Hematopoietic multipotent progenitor cell (in vitro differentiated cells): Measurements from ENCODE around the gene FUZ. TPM values are rescaled to one million over a fixed set of nuclear protein-coding genes. Genes with fewer than 3 reads are reported as not detected.
A peak's percentile ranks its signal among the peaks of the same experiment; 100 is the strongest.

Source experiments
- DNase-seq, 3 donors: peaks; one replicate each; pipeline ENCODE4 v3.0.0-alpha.2; 2011 to 2015; ENCODE audit warnings: low read depth in 2 of 3, low spot score in 2 of 3
- total RNA-seq: library from RNA; depleted of rRNA; stranded (reverse); fragments of >200 nt; gene quantifications from one replicate; pipeline ENCODE4 v1.2.3, GENCODE V29; 2012

The FUZ gene
- 40.1 TPM for total RNA-seq

- peak; percentile 84 to 99 (median 98) for DNase-seq
These were observed at the start of gene FUZ for GRCh38 chr19:49812997-49813861. TSS of gene FUZ (minus strand) at chr19:49813292. CDS start at chr19:49813106, 186 bp downstream.

GRCh38 chr19:49862391-49863253, 49.5 kb upstream of the FUZ start:
- DNase-seq, result peak in 1 of 3 donors; percentile 31

- no peak for DNase-seq
These were observed 48.7 kb upstream of the FUZ start for GRCh38 chr19:49861541-49862378.

- no peak for DNase-seq
These were observed 48.0 kb upstream of the FUZ start for GRCh38 chr19:49861107-49861506.

- DNase-seq, result no peak
These were observed 47.4 kb upstream of the FUZ start for GRCh38 chr19:49860336-49861102.

GRCh38 chr19:49859682-49860335, 46.7 kb upstream of the FUZ start:
- no peak for DNase-seq

- DNase-seq, result no peak
These were observed 45.2 kb upstream of the FUZ start for GRCh38 chr19:49858088-49858985.

- no peak for DNase-seq
These were observed 44.7 kb upstream of the FUZ start for GRCh38 chr19:49857838-49858087.

- no peak for DNase-seq
These were observed 44.2 kb upstream of the FUZ start for GRCh38 chr19:49857061-49857837.

- no peak for DNase-seq
These were observed 43.5 kb upstream of the FUZ start for GRCh38 chr19:49856574-49857021.

GRCh38 chr19:49855676-49856573, 42.8 kb upstream of the FUZ start:
- no peak for DNase-seq

GRCh38 chr19:49855277-49855675, 42.2 kb upstream of the FUZ start:
- no peak for DNase-seq

GRCh38 chr19:49854378-49855263, 41.5 kb upstream of the FUZ start:
- no peak for DNase-seq

- no peak for DNase-seq
These were observed 40.8 kb upstream of the FUZ start for GRCh38 chr19:49853852-49854377.

- no peak for DNase-seq
These were observed 39.6 kb upstream of the FUZ start for GRCh38 chr19:49852631-49853126.
